Ovary (tissue), 3 donors: ENCODE data around the gene PDE4D.

Source experiments
- EP300 ChIP-seq: sonication (generic); formaldehyde crosslinking; IDR thresholded peaks from one replicate; pipeline ENCODE4 v1.6.1; 2017; ENCODE audit warnings: antibody characterized with exemption
- POLR2A ChIP-seq: fragments of 450-650 bp; IDR thresholded peaks from one replicate; pipeline ENCODE4 v1.6.1; 2017; ENCODE audit warnings: antibody characterized with exemption, mild to moderate bottlenecking, moderate library complexity
- TF ChIP-seq, protein P1 (sequence below), 3 donors: fragments of 450-650 bp in 2 of 3; fragments of 200-600 bp in 1 of 3; IDR thresholded peaks; one replicate each; pipeline versions ENCODE4 v1.5.1 to v1.8.0; 2016 to 2022; ENCODE audit warnings: antibody characterized with exemption in 3 of 3, mild to moderate bottlenecking in 1 of 3
- donor health status: DM: no; HTN: no; CAD: no.

- TF ChIP-seq, protein P1, sequence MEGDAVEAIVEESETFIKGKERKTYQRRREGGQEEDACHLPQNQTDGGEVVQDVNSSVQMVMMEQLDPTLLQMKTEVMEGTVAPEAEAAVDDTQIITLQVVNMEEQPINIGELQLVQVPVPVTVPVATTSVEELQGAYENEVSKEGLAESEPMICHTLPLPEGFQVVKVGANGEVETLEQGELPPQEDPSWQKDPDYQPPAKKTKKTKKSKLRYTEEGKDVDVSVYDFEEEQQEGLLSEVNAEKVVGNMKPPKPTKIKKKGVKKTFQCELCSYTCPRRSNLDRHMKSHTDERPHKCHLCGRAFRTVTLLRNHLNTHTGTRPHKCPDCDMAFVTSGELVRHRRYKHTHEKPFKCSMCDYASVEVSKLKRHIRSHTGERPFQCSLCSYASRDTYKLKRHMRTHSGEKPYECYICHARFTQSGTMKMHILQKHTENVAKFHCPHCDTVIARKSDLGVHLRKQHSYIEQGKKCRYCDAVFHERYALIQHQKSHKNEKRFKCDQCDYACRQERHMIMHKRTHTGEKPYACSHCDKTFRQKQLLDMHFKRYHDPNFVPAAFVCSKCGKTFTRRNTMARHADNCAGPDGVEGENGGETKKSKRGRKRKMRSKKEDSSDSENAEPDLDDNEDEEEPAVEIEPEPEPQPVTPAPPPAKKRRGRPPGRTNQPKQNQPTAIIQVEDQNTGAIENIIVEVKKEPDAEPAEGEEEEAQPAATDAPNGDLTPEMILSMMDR (IDR thresholded peaks at IDR 0.05), result no peak
- TF ChIP-seq POLR2A (no peak), EP300 (no peak)
These were observed 632.6 kb downstream of the PDE4D start for GRCh38 chr5:59260973-59261372.
